Muscle of arm (tissue), 12 donors: ENCODE results near the gene C9orf78. TPM values are rescaled to one million over a fixed set of nuclear protein-coding genes. Genes with fewer than 3 reads are reported as not detected.

ENCODE experiments used
- DNase-seq: peaks from one replicate; pipeline ENCODE4 v3.0.0-alpha.2; 2013
- polyA plus RNA-seq, 12 donors: library from polyadenylated mRNA; unstranded; fragments of 120-200 nt; gene quantifications; one replicate each; pipeline ENCODE4 v1.2.1, GENCODE V29; 2013; ENCODE audit not compliant: insufficient read length in 12 of 12

Gene C9orf78
- polyA plus RNA-seq, 12 donors, result 41.1 to 1,914 (median 51.9) TPM

- no peak for DNase-seq
Measured at GRCh38 chr9:129869585-129870501, 34.8 kb upstream of the C9orf78 start.

- no peak for DNase-seq
Measured at GRCh38 chr9:129868872-129869486, 33.9 kb upstream of the C9orf78 start.

- no peak for DNase-seq
Measured at GRCh38 chr9:129868023-129868871, 33.2 kb upstream of the C9orf78 start.

GRCh38 chr9:129867136-129868022 is 32.3 kb upstream of the C9orf78 start:
- no peak for DNase-seq

- DNase-seq, result no peak
Measured at GRCh38 chr9:129866394-129867135, 31.5 kb upstream of the C9orf78 start.

- DNase-seq, result no peak
Measured at GRCh38 chr9:129865668-129866320, 30.7 kb upstream of the C9orf78 start.

- no peak for DNase-seq
Measured at GRCh38 chr9:129864991-129865647, 30.0 kb upstream of the C9orf78 start.

GRCh38 chr9:129863059-129863690 is 28.1 kb upstream of the C9orf78 start:
- DNase-seq, result no peak

- no peak for DNase-seq
Measured at GRCh38 chr9:129861447-129861827, 26.4 kb upstream of the C9orf78 start.

- no peak for DNase-seq
Measured at GRCh38 chr9:129860653-129861446, 25.8 kb upstream of the C9orf78 start.

- no peak for DNase-seq
Measured at GRCh38 chr9:129858167-129858962, 23.3 kb upstream of the C9orf78 start.

GRCh38 chr9:129857207-129857606 is 22.1 kb upstream of the C9orf78 start:
- no peak for DNase-seq

GRCh38 chr9:129854588-129855110 is 19.6 kb upstream of the C9orf78 start:
- DNase-seq, result no peak

GRCh38 chr9:129853614-129854013 is 18.5 kb upstream of the C9orf78 start:
- no peak for DNase-seq

- DNase-seq, result no peak
Measured at GRCh38 chr9:129852579-129852978, 17.5 kb upstream of the C9orf78 start.

- DNase-seq, result no peak
Measured at GRCh38 chr9:129851821-129852220, 16.7 kb upstream of the C9orf78 start.
